Measurements from ENCODE around the gene DDIT3. TPM values are rescaled to one million over a fixed set of nuclear protein-coding genes. Genes with fewer than 3 reads are reported as not detected.

The DDIT3 gene
- total RNA-seq, 1 experiment from 2014 or later, result 15.7 TPM

- DNase-seq (ENCODE audit: low read depth), result no peak
These were observed 33.2 kb downstream of the DDIT3 start for GRCh38 chr12:57487055-57487596.

GRCh38 chr12:57485695-57486094 lies 34.6 kb downstream of the DDIT3 start:
- DNase-seq (ENCODE audit: low read depth), result no peak

- no peak for DNase-seq (ENCODE audit: low read depth)
These were observed 36.8 kb downstream of the DDIT3 start for GRCh38 chr12:57483466-57483865.

GRCh38 chr12:57481671-57482070 lies 38.6 kb downstream of the DDIT3 start:
- DNase-seq (ENCODE audit: low read depth), result no peak

- no peak for DNase-seq (ENCODE audit: low read depth)
These were observed 40.8 kb downstream of the DDIT3 start, which contains the start of gene ARHGAP9 for GRCh38 chr12:57479376-57480115. TSS of gene ARHGAP9 (minus strand) at chr12:57479866. CDS start at chr12:57479406, 460 bp downstream.

GRCh38 chr12:57479043-57479375 lies 41.3 kb downstream of the DDIT3 start:
- no peak for DNase-seq (ENCODE audit: low read depth)

GRCh38 chr12:57477710-57478681 lies 42.3 kb downstream of the DDIT3 start:
- no peak for DNase-seq (ENCODE audit: low read depth)

GRCh38 chr12:57476993-57477709 lies 43.2 kb downstream of the DDIT3 start:
- no peak for DNase-seq (ENCODE audit: low read depth)

- DNase-seq (ENCODE audit: low read depth), result no peak
These were observed 43.9 kb downstream of the DDIT3 start for GRCh38 chr12:57476162-57476992.

GRCh38 chr12:57475271-57476161 lies 44.8 kb downstream of the DDIT3 start:
- DNase-seq (ENCODE audit: low read depth), result no peak

GRCh38 chr12:57474862-57475261 lies 45.5 kb downstream of the DDIT3 start:
- no peak for DNase-seq (ENCODE audit: low read depth)

GRCh38 chr12:57474430-57474829 lies 45.9 kb downstream of the DDIT3 start:
- DNase-seq (ENCODE audit: low read depth), result no peak

GRCh38 chr12:57473886-57474285 lies 46.4 kb downstream of the DDIT3 start:
- DNase-seq (ENCODE audit: low read depth), result no peak

- no peak for DNase-seq (ENCODE audit: low read depth)
These were observed 46.9 kb downstream of the DDIT3 start for GRCh38 chr12:57473392-57473791.

GRCh38 chr12:57472391-57472790 lies 47.9 kb downstream of the DDIT3 start:
- DNase-seq (ENCODE audit: low read depth), result no peak

- no peak for DNase-seq (ENCODE audit: low read depth)
These were observed 48.7 kb downstream of the DDIT3 start for GRCh38 chr12:57471661-57472060.

GRCh38 chr12:57470970-57471656 lies 49.2 kb downstream of the DDIT3 start:
- DNase-seq (ENCODE audit: low read depth), result no peak

- no peak for DNase-seq (ENCODE audit: low read depth)
These were observed 49.9 kb downstream of the DDIT3 start for GRCh38 chr12:57470286-57470969.

All from LHCN-M2 (cell line).